ENCODE data around the gene MACROD1.
"Not testable (repeated sequence)": the region's sequence is repeated elsewhere in the genome, so short reads cannot be mapped to it uniquely, and the experiment has no call there.

Gene MACROD1

GRCh38 chr11:64185693-64186491 is 20.0 kb upstream of the MACROD1 start, which contains the start of gene STIP1:
TSS of gene STIP1 (plus strand) at chr11:64186171. CDS start at chr11:64186262, 91 bp downstream.
- peak; percentile 95 for DNase-seq (ENCODE audit: low spot score)

GRCh38 chr11:64185175-64185692 is 19.3 kb upstream of the MACROD1 start:
- no peak for DNase-seq (ENCODE audit: low spot score)

- no peak for DNase-seq (ENCODE audit: low spot score)
These were observed 18.0 kb upstream of the MACROD1 start for GRCh38 chr11:64183890-64184289.

GRCh38 chr11:64181506-64182411 is 15.8 kb upstream of the MACROD1 start:
- peak; percentile 67 for DNase-seq (ENCODE audit: low spot score)

- peak; percentile 67 for DNase-seq (ENCODE audit: low spot score)
These were observed 15.0 kb upstream of the MACROD1 start for GRCh38 chr11:64180891-64181290.

GRCh38 chr11:64178951-64179639 is 13.2 kb upstream of the MACROD1 start:
- no peak for DNase-seq (ENCODE audit: low spot score)

- no peak for DNase-seq (ENCODE audit: low spot score)
These were observed 12.3 kb upstream of the MACROD1 start for GRCh38 chr11:64178203-64178602.

GRCh38 chr11:64176751-64177150 is 10.8 kb upstream of the MACROD1 start:
- no peak for DNase-seq (ENCODE audit: low spot score)

- no peak for DNase-seq (ENCODE audit: low spot score)
These were observed 7.9 kb upstream of the MACROD1 start for GRCh38 chr11:64173616-64174355.

- DNase-seq (ENCODE audit: low spot score) = no peak
These were observed 4.5 kb upstream of the MACROD1 start for GRCh38 chr11:64170419-64170818.

GRCh38 chr11:64165481-64165841 is 452 bp downstream of the MACROD1 start:
- DNase-seq (ENCODE audit: low spot score) = peak; percentile 67

GRCh38 chr11:64164392-64165312 is 1.3 kb downstream of the MACROD1 start:
- peak; percentile 68 for DNase-seq (ENCODE audit: low spot score)

GRCh38 chr11:64163951-64164350 is 2.0 kb downstream of the MACROD1 start:
- DNase-seq (ENCODE audit: low spot score) = no peak

- not testable (repeated sequence) for DNase-seq (ENCODE audit: low spot score)
These were observed 3.1 kb downstream of the MACROD1 start for GRCh38 chr11:64162769-64163168.

GRCh38 chr11:64161037-64161436 is 4.9 kb downstream of the MACROD1 start:
- DNase-seq (ENCODE audit: low spot score) = no peak

- DNase-seq (ENCODE audit: low spot score) = peak; percentile 75
These were observed 8.1 kb downstream of the MACROD1 start for GRCh38 chr11:64157631-64158394.

- no peak for DNase-seq (ENCODE audit: low spot score)
These were observed 9.5 kb downstream of the MACROD1 start for GRCh38 chr11:64156235-64157011.

GRCh38 chr11:64153812-64154211 is 12.1 kb downstream of the MACROD1 start:
- no peak for DNase-seq (ENCODE audit: low spot score)

Data from D341Med (cell line).